DOHH2 (cell line): ENCODE measurements around the gene ARL6IP5.

ENCODE experiments used
- H3F3A ChIP-seq: fragments of 200-600 bp; sonication (generic), shearing (Covaris generic); 2 replicates; pipeline ENCODE4 v1.6.0; 2016; ENCODE audit warnings: antibody characterized with exemption, mild to moderate bottlenecking; ENCODE audit not compliant: control insufficient read depth, insufficient read depth
- H3K27ac ChIP-seq: fragments of 200-600 bp; sonication (generic); 2 replicates; pipeline ENCODE4 v1.5.1; 2014; ENCODE audit warnings: low read depth, mild to moderate bottlenecking, low read length, moderate library complexity
- H3K27me3 ChIP-seq: fragments of 200-600 bp; sonication (generic); 2 replicates; pipeline ENCODE4 v1.6.1; 2014; ENCODE audit warnings: mild to moderate bottlenecking, low read length, mixed read lengths; ENCODE audit not compliant: control insufficient read depth
- H3K36me3 ChIP-seq: fragments of 200-600 bp; sonication (generic); 2 replicates; pipeline ENCODE4 v1.6.1; 2014; ENCODE audit warnings: mild to moderate bottlenecking, low read length, moderate library complexity, mixed read lengths; ENCODE audit not compliant: control insufficient read depth
- H3K4me1 ChIP-seq: fragments of 200-600 bp; sonication (generic); 2 replicates; pipeline ENCODE4 v1.6.1; 2014; ENCODE audit warnings: mild to moderate bottlenecking, low read length, mixed read lengths; ENCODE audit not compliant: control insufficient read depth
- H3K4me2 ChIP-seq: fragments of 200-600 bp; sonication (generic); 2 replicates; pipeline ENCODE4 v1.6.0; 2014; ENCODE audit warnings: mild to moderate bottlenecking, low read length, moderate library complexity
- H3K4me3 ChIP-seq: fragments of 200-600 bp; sonication (generic); 2 replicates; pipeline ENCODE4 v1.5.1; 2014; ENCODE audit warnings: mild to moderate bottlenecking, low read length, mixed read lengths
- H3K79me2 ChIP-seq: fragments of 200-600 bp; sonication (generic); 2 replicates; pipeline ENCODE4 v1.6.1; 2014; ENCODE audit warnings: mild to moderate bottlenecking, low read length, mixed read lengths; ENCODE audit not compliant: control insufficient read depth
- H3K9me2 ChIP-seq: fragments of 200-600 bp; sonication (generic); replicated peaks from 2 replicates; pipeline ENCODE4 v1.6.1; 2014; ENCODE audit warnings: mild to moderate bottlenecking, low read length, mixed read lengths; ENCODE audit not compliant: control insufficient read depth
- H3K9me3 ChIP-seq: fragments of 200-600 bp; sonication (generic); 2 replicates; pipeline ENCODE4 v1.6.1; 2014; ENCODE audit warnings: antibody characterized with exemption, low read length, mixed read lengths; ENCODE audit not compliant: control insufficient read depth, insufficient read depth
- H4K20me1 ChIP-seq: fragments of 200-600 bp; sonication (generic); 2 replicates; pipeline ENCODE4 v1.6.0; 2014; ENCODE audit warnings: low read depth, mild to moderate bottlenecking, antibody characterized with exemption, low read length, moderate library complexity; ENCODE audit not compliant: control insufficient read depth, insufficient read depth
- EZH2phosphoT487 ChIP-seq: fragments of 200-600 bp; sonication (generic); IDR thresholded peaks from 2 replicates; pipeline ENCODE4 v1.6.1; 2017; ENCODE audit warnings: borderline replicate concordance, mild to moderate bottlenecking, antibody characterized with exemption, low read length, moderate library complexity, mixed read lengths
- TF ChIP-seq, protein P1 (sequence below): fragments of 200-600 bp; sonication (generic); IDR thresholded peaks from one replicate; pipeline ENCODE4 v1.5.1; 2014; ENCODE audit warnings: antibody characterized with exemption, mild to moderate bottlenecking, low read depth, low read length; ENCODE audit not compliant: poor library complexity, severe bottlenecking

The ARL6IP5 gene

DNA sequence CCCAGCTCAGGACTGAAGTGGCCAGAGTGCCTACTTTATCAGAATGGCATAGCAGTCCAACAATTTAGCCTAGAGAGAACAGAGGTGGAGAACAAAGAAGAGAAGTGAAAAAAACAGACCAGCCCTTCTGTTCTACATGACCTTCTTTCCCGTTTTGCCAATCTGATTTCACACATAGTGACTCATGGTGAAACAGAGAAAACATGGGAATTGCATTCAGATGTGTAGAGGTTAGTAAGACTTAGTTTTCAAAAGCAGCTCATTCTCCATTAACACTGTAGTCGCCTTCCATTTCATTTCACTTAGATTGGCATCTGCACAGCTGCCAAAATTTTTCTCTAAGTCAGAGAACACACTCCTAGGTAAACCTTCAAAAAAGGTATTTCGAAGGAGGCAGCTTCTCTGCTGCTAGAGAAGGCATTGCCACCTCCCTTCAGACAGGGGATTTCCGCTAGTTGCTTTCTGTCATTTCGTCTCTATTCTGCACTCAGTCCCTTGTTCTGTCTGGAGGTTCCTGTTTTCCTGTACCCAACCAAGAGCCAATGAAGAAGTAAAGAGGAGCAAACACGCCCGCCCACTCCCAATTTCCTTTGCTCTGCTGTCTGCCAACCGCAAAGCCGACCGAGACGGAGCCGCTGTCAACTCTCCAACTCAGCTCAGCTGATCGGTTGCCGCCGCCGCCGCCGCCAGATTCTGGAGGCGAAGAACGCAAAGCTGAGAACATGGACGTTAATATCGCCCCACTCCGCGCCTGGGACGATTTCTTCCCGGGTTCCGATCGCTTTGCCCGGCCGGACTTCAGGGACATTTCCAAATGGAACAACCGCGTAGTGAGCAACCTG is at the start of gene ARL6IP5:
Gene ARL6IP5, plus strand, starts transcription at position 612 of the 842 bp plus-strand sequence. Its CDS starts 111 bp downstream, at position 723.
- Histone ChIP-seq H3K36me3 (peaks cover 2% of the 10 kb centered on the region; the same call in 1 of the 2 replicates), H3K4me2 (peak within 1 kb of the TSS; percentile 95), H3K27me3 (no peaks in the 10 kb centered on the region), H3K4me3 (peak within 1 kb of the TSS; percentile 92), H3K4me1 (peaks cover 77% of the 10 kb centered on the region), H3K9me2 (no peaks in the 10 kb centered on the region), H3K9me3 (no peaks in the 10 kb centered on the region), H3F3A (peaks cover 30% of the 10 kb centered on the region), H3K79me2 (peaks cover 37% of the 10 kb centered on the region), H4K20me1 (no peaks in the 10 kb centered on the region), H3K27ac (peak within 1 kb of the TSS; percentile 88)
- TF ChIP-seq, protein P1, sequence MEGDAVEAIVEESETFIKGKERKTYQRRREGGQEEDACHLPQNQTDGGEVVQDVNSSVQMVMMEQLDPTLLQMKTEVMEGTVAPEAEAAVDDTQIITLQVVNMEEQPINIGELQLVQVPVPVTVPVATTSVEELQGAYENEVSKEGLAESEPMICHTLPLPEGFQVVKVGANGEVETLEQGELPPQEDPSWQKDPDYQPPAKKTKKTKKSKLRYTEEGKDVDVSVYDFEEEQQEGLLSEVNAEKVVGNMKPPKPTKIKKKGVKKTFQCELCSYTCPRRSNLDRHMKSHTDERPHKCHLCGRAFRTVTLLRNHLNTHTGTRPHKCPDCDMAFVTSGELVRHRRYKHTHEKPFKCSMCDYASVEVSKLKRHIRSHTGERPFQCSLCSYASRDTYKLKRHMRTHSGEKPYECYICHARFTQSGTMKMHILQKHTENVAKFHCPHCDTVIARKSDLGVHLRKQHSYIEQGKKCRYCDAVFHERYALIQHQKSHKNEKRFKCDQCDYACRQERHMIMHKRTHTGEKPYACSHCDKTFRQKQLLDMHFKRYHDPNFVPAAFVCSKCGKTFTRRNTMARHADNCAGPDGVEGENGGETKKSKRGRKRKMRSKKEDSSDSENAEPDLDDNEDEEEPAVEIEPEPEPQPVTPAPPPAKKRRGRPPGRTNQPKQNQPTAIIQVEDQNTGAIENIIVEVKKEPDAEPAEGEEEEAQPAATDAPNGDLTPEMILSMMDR = no peak
- TF ChIP-seq EZH2phosphoT487 = no peak

DNA sequence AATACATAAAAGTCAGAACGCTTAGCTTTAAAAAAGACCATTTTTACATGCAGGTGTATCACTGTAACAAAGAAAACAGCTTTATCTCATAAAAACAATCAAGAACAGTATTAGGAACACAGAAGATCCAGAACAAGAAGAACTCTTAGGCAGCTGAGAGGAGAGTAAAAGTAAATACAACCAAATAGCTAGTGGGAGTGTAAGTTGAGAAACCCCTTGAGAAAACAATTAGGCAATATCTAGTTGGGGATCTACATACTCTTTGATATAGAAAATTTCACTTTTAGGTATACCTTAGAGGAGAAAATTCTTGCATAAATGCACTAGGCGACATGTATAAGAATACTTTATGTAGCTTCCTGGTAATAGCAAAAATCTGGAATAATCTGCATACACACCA is 40.1 kb upstream of the ARL6IP5 start:
- peaks cover 27% of the 10 kb centered on the region for H3K79me2 ChIP-seq
- H3K36me3 ChIP-seq = peaks cover 76% of the 10 kb centered on the region
- H3K4me1 ChIP-seq = no peaks in the 10 kb centered on the region
- no peak overlapping the region for H3K27ac ChIP-seq
- no peaks in the 10 kb centered on the region for H3K27me3 ChIP-seq
- no peak overlapping the region for H3K4me3 ChIP-seq
- no peak overlapping the region for H3K4me2 ChIP-seq
- H4K20me1 ChIP-seq = no peaks in the 10 kb centered on the region
- no peaks in the 10 kb centered on the region for H3F3A ChIP-seq
- H3K9me3 ChIP-seq = no peaks in the 10 kb centered on the region
- TF ChIP-seq, protein P1 = no peak
- TF ChIP-seq EZH2phosphoT487 = no peak
- no peaks in the 10 kb centered on the region for H3K9me2 ChIP-seq

GRCh38 chr3:69048990-69049389 is 35.7 kb upstream of the ARL6IP5 start:
- Histone ChIP-seq H3K4me3 (no peak overlapping the region), H3K4me1 (peaks cover 17% of the 10 kb centered on the region), H3K9me3 (no peaks in the 10 kb centered on the region), H3F3A (peaks cover 9% of the 10 kb centered on the region; the same call in 1 of the 2 replicates), H3K27ac (no peak overlapping the region), H3K4me2 (peak overlapping the region; percentile 9; the same call in 1 of the 2 replicates), H3K9me2 (no peaks in the 10 kb centered on the region), H3K36me3 (peaks cover 62% of the 10 kb centered on the region), H3K27me3 (no peaks in the 10 kb centered on the region), H3K79me2 (peaks cover 52% of the 10 kb centered on the region), H4K20me1 (no peaks in the 10 kb centered on the region)
- TF ChIP-seq EZH2phosphoT487 = no peak
- TF ChIP-seq, protein P1 = no peak
